Endothelial cell (in vitro differentiated cells): ENCODE results near the gene FAAP20. TPM values are rescaled to one million over a fixed set of nuclear protein-coding genes. Genes with fewer than 3 reads are reported as not detected.
A peak's percentile ranks its signal among the peaks of the same experiment; 100 is the strongest.

Source experiments
- DNase-seq: peaks from one replicate; pipeline ENCODE4 v3.0.0; 2021; ENCODE audit warnings: low spot score
- H3K27ac Mint-ChIP-seq: one replicate; pipeline ENCODE4 v1.8.0; 2021; ENCODE audit warnings: mixed read lengths, inconsistent platforms; ENCODE audit not compliant: unreplicated experiment
- H3K27me3 Mint-ChIP-seq: one replicate; pipeline ENCODE4 v1.8.0; 2021; ENCODE audit warnings: mild to moderate bottlenecking, moderate library complexity, mixed read lengths, inconsistent platforms; ENCODE audit not compliant: unreplicated experiment
- H3K36me3 Mint-ChIP-seq: one replicate; pipeline ENCODE4 v1.8.0; 2021; ENCODE audit warnings: mild to moderate bottlenecking, low read depth, mixed read lengths, inconsistent platforms; ENCODE audit not compliant: unreplicated experiment
- H3K4me1 Mint-ChIP-seq: one replicate; pipeline ENCODE4 v1.8.0; 2021; ENCODE audit warnings: mild to moderate bottlenecking, mixed read lengths, inconsistent platforms; ENCODE audit not compliant: unreplicated experiment
- H3K4me3 Mint-ChIP-seq: one replicate; pipeline ENCODE4 v1.8.0; 2021; ENCODE audit warnings: mild to moderate bottlenecking, mixed read lengths, inconsistent platforms; ENCODE audit not compliant: unreplicated experiment
- H3K9me3 Mint-ChIP-seq: one replicate; pipeline ENCODE4 v1.8.0; 2021; ENCODE audit warnings: mixed read lengths, inconsistent platforms; ENCODE audit not compliant: unreplicated experiment
- total RNA-seq: library from RNA; stranded (reverse); fragmentation: NEBNext Ultra II Directional; extraction: Animal tissue kit (Norgen Biotek cat#: 25700); gene quantifications from one replicate; pipeline ENCODE4 v1.2.1, GENCODE V29; 2021; ENCODE audit not compliant: unreplicated experiment
- TF ChIP-seq, protein P1 (sequence below): fragments of 200-600 bp; sonication (generic); IDR thresholded peaks from one replicate; pipeline ENCODE4 v1.5.0; 2021; ENCODE audit warnings: antibody characterized with exemption; ENCODE audit not compliant: unreplicated experiment

FAAP20 gene
- total RNA-seq, 1 donor from 2014 or later = 118 TPM

- TF ChIP-seq, protein P1, sequence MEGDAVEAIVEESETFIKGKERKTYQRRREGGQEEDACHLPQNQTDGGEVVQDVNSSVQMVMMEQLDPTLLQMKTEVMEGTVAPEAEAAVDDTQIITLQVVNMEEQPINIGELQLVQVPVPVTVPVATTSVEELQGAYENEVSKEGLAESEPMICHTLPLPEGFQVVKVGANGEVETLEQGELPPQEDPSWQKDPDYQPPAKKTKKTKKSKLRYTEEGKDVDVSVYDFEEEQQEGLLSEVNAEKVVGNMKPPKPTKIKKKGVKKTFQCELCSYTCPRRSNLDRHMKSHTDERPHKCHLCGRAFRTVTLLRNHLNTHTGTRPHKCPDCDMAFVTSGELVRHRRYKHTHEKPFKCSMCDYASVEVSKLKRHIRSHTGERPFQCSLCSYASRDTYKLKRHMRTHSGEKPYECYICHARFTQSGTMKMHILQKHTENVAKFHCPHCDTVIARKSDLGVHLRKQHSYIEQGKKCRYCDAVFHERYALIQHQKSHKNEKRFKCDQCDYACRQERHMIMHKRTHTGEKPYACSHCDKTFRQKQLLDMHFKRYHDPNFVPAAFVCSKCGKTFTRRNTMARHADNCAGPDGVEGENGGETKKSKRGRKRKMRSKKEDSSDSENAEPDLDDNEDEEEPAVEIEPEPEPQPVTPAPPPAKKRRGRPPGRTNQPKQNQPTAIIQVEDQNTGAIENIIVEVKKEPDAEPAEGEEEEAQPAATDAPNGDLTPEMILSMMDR = no peak
- peaks cover 2% of the 10 kb centered on the region for H3K27me3 Mint-ChIP-seq
- DNase-seq = no peak
- H3K9me3 Mint-ChIP-seq = no peaks in the 10 kb centered on the region
- peak overlapping the region; percentile 56 for H3K4me3 Mint-ChIP-seq
- H3K27ac Mint-ChIP-seq = no peak overlapping the region
- peaks cover 8% of the 10 kb centered on the region for H3K36me3 Mint-ChIP-seq
- H3K4me1 Mint-ChIP-seq = peaks cover 27% of the 10 kb centered on the region
Measured at GRCh38 chr1:2239384-2239985, 44.9 kb upstream of the FAAP20 start.

DNA sequence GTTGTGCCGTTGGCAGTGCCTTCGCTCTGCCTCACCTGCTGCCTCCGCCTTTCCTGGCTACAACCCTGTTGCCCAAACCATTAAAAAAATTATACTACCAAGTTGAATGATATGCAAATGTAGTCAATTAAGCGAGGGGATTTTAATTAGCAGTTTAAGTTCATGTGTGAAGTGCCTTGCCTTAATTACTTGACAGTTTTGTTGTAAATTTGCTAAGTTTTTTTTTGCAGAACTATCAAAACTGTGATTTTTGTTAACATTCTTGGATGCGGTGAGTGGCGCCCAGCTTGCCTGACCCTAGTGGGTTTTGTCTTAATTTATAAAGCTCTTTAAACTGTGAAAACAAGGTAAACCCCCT lies 44.4 kb upstream of the FAAP20 start:
- TF ChIP-seq, protein P1 = no peak
- H3K36me3 Mint-ChIP-seq = peaks cover 8% of the 10 kb centered on the region
- H3K4me1 Mint-ChIP-seq = peaks cover 32% of the 10 kb centered on the region
- no peak for DNase-seq
- peak overlapping the region; percentile 37 for H3K4me3 Mint-ChIP-seq
- H3K27me3 Mint-ChIP-seq = peaks cover 2% of the 10 kb centered on the region
- no peak overlapping the region for H3K27ac Mint-ChIP-seq
- no peaks in the 10 kb centered on the region for H3K9me3 Mint-ChIP-seq

- no peak overlapping the region for H3K4me3 Mint-ChIP-seq
- no peak overlapping the region for H3K27ac Mint-ChIP-seq
- H3K36me3 Mint-ChIP-seq = peaks cover 8% of the 10 kb centered on the region
- peaks cover 2% of the 10 kb centered on the region for H3K27me3 Mint-ChIP-seq
- no peaks in the 10 kb centered on the region for H3K9me3 Mint-ChIP-seq
- peaks cover 37% of the 10 kb centered on the region for H3K4me1 Mint-ChIP-seq
- no peak for DNase-seq
- TF ChIP-seq, protein P1 = no peak
Measured at GRCh38 chr1:2238361-2239012, 43.9 kb upstream of the FAAP20 start.

- Mint-ChIP-seq H3K4me1 (peaks cover 43% of the 10 kb centered on the region), H3K27ac (no peak overlapping the region), H3K4me3 (no peak overlapping the region), H3K36me3 (peaks cover 8% of the 10 kb centered on the region), H3K9me3 (no peaks in the 10 kb centered on the region), H3K27me3 (peaks cover 2% of the 10 kb centered on the region)
- no peak for DNase-seq
- TF ChIP-seq, protein P1 = no peak
Measured at GRCh38 chr1:2237773-2238172, 43.2 kb upstream of the FAAP20 start.
